Measurements from ENCODE around the gene CDYL. TPM values are rescaled to one million over a fixed set of nuclear protein-coding genes. Genes with fewer than 3 reads are reported as not detected.

CDYL gene
- polyA plus RNA-seq, 1 of the 3 experiments (the other 2 are of a cell fraction): 13.3 TPM

- TF ChIP-seq CTCF (IDR thresholded peaks at IDR 0.05): no peak
- peak; percentile 69 for TF ChIP-seq TCF12 (IDR thresholded peaks at IDR 0.05)
- TF ChIP-seq USF2 (IDR thresholded peaks at IDR 0.05; ENCODE audit: borderline replicate concordance, low read depth, low read length): no peak
- TF ChIP-seq, protein P1, sequence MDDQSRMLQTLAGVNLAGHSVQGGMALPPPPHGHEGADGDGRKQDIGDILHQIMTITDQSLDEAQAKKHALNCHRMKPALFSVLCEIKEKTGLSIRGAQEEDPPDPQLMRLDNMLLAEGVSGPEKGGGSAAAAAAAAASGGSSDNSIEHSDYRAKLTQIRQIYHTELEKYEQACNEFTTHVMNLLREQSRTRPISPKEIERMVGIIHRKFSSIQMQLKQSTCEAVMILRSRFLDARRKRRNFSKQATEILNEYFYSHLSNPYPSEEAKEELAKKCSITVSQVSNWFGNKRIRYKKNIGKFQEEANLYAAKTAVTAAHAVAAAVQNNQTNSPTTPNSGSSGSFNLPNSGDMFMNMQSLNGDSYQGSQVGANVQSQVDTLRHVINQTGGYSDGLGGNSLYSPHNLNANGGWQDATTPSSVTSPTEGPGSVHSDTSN (IDR thresholded peaks at IDR 0.05): no peak
- TF ChIP-seq TAF1 (IDR thresholded peaks at IDR 0.05; ENCODE audit: borderline replicate concordance, low read depth, low read length): no peak
- no peak for TF ChIP-seq TEAD4 (IDR thresholded peaks at IDR 0.05; ENCODE audit: borderline replicate concordance, insufficient read depth)
Observed at GRCh38 chr6:4732691-4733315, 43.4 kb upstream of the CDYL start (continued).

- 91% methylated on average over 1 of the region's 1 CpG for WGBS (ENCODE audit: low lambda C conversion rate)
- CTCF ChIA-PET: no interaction called here
Observed at GRCh38 chr6:4736371-4736873, 39.8 kb upstream of the CDYL start.

More at GRCh38 chr6:4736371-4736873, 39.8 kb upstream of the CDYL start:
- TF ChIP-seq FOXJ3 (CRISPR knock-in tag; IDR thresholded peaks at IDR 0.05) (no peak), TAF1 (IDR thresholded peaks at IDR 0.05; ENCODE audit: borderline replicate concordance, low read depth, low read length) (no peak), POLR2AphosphoS5 (IDR thresholded peaks at IDR 0.05; ENCODE audit: low read depth, low read length) (no peak), RCOR1 (IDR thresholded peaks at IDR 0.05; ENCODE audit: low read length) (no peak), EZH2phosphoT487 (IDR thresholded peaks at IDR 0.05; ENCODE audit: borderline replicate concordance, low read depth) (no peak), EP300 (IDR thresholded peaks at IDR 0.05; ENCODE audit: borderline replicate concordance in 1 of 2, low read depth in 1 of 2, low read length in 1 of 2) (no peak), NRF1 (IDR thresholded peaks at IDR 0.05; ENCODE audit: low read depth, low read length) (no peak), MXI1 (IDR thresholded peaks at IDR 0.05; ENCODE audit: low read depth, low read length) (no peak), ELF1 (IDR thresholded peaks at IDR 0.05) (no peak), GATA2 (CRISPR knock-in tag; IDR thresholded peaks at IDR 0.05) (no peak), CTCF (IDR thresholded peaks at IDR 0.05) (no peak), MEF2A (IDR thresholded peaks at IDR 0.05; ENCODE audit: borderline replicate concordance, low read depth) (no peak), USF2 (IDR thresholded peaks at IDR 0.05; ENCODE audit: borderline replicate concordance, low read depth, low read length) (no peak)
- TF ChIP-seq, protein P2, sequence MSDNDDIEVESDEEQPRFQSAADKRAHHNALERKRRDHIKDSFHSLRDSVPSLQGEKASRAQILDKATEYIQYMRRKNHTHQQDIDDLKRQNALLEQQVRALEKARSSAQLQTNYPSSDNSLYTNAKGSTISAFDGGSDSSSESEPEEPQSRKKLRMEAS (IDR thresholded peaks at IDR 0.05; ENCODE audit: low read depth): no peak
- Histone ChIP-seq H3K9me2 (no peaks in the 10 kb centered on the region), H3K9ac (no peak overlapping the region), H3K4me2 (no peak overlapping the region), H3K79me2 (ENCODE audit: insufficient read depth) (no peaks in the 10 kb centered on the region), H3K9me3 (no peaks in the 10 kb centered on the region), H3K36me3 (replicated peaks in 1 of 2; ENCODE audit: control insufficient read depth in 1 of 2, insufficient read depth in 2 of 2, low read length in 1 of 2) (no peaks in the 10 kb centered on the region), H3K4me1 (ENCODE audit: control insufficient read depth in 1 of 2, insufficient read depth in 2 of 2, low read depth in 1 of 2, low read length in 1 of 2) (peaks cover 8 to 11% of the 10 kb centered on the region in 2 experiments; a peak in 2 of 4 replicates), H3K27me3 (ENCODE audit: insufficient read depth) (no peaks in the 10 kb centered on the region), H3K4me3 (ENCODE audit: low read depth in 2 of 2, low read length in 1 of 2) (no peak overlapping the region), H3K27ac (ENCODE audit: low read depth in 2 of 2, low read length in 1 of 2) (no peak overlapping the region), H3F3A (replicated peaks; ENCODE audit: insufficient read depth) (peaks cover 13% of the 10 kb centered on the region), H2AFZ (ENCODE audit: low read depth) (no peak overlapping the region), H4K20me1 (ENCODE audit: insufficient read depth) (no peaks in the 10 kb centered on the region)
- no peak for DNase-seq
- POLR2A ChIA-PET: no interaction called here
